Bronchial epithelial cell (primary cell): ENCODE measurements around the gene PSMD14. TPM values are rescaled to one million over a fixed set of nuclear protein-coding genes. Genes with fewer than 3 reads are reported as not detected.
A peak's percentile ranks its signal among the peaks of the same experiment; 100 is the strongest.

Source experiments
- DNase-seq: peaks from one replicate; pipeline ENCODE4 v3.0.0-alpha.2; 2010; ENCODE audit warnings: low read depth
- FAIRE-seq: peaks from 2 replicates; lab custom pipeline; 2011; peaks lifted over from hg19 to GRCh38; lab: Jason Lieb, UNC
- H3K27me3 ChIP-seq: 2 replicates; pipeline ENCODE4 v1.5.1; 2011; ENCODE audit warnings: low read length; ENCODE audit not compliant: control insufficient read depth, insufficient read depth
- H3K36me3 ChIP-seq: 2 replicates; pipeline ENCODE4 v1.5.1; 2011; ENCODE audit warnings: low read length; ENCODE audit not compliant: control insufficient read depth, insufficient read depth
- H3K4me3 ChIP-seq: 2 replicates; pipeline ENCODE4 v1.5.1; 2011; ENCODE audit warnings: mild to moderate bottlenecking, low read depth, low read length, control low read depth
- total RNA-seq: library from RNA; depleted of rRNA; stranded (reverse); fragments of >200 nt; gene quantifications from 2 replicates; pipeline ENCODE4 v1.2.1, GENCODE V29; 2014
- TF ChIP-seq, protein P1 (sequence below): IDR thresholded peaks from 2 replicates; pipeline ENCODE4 v1.5.1; 2011; ENCODE audit warnings: mild to moderate bottlenecking, moderate library complexity, low read length, control low read depth, inconsistent platforms; ENCODE audit not compliant: insufficient read depth, severe bottlenecking

The PSMD14 gene
- total RNA-seq, 1 donor from 2014 or later = 156 TPM

DNA sequence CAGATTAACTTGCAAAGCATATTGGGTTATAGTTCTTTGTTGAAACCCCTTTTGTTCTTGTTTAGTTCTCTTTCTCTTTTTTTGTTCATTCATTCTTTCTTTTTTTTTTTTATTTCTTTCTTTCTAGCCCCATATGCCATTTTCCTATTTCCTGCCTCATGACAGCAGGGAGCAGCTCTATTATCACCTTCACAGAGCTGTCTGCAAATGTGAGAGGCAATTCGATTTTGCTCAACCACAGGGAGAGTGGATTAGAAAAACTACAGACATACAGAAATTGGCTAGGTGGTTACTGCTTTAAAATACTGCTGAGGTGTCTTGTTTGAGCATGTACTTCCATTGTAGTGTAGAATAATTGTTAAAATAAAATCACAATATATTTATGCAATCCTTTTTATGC is 63.6 kb downstream of the PSMD14 start:
- no peak overlapping the region for H3K4me3 ChIP-seq
- DNase-seq (no peak), FAIRE-seq (no peak)
- H3K36me3 ChIP-seq = peaks cover 1% of the 10 kb centered on the region
- no peaks in the 10 kb centered on the region for H3K27me3 ChIP-seq
- TF ChIP-seq, protein P1, sequence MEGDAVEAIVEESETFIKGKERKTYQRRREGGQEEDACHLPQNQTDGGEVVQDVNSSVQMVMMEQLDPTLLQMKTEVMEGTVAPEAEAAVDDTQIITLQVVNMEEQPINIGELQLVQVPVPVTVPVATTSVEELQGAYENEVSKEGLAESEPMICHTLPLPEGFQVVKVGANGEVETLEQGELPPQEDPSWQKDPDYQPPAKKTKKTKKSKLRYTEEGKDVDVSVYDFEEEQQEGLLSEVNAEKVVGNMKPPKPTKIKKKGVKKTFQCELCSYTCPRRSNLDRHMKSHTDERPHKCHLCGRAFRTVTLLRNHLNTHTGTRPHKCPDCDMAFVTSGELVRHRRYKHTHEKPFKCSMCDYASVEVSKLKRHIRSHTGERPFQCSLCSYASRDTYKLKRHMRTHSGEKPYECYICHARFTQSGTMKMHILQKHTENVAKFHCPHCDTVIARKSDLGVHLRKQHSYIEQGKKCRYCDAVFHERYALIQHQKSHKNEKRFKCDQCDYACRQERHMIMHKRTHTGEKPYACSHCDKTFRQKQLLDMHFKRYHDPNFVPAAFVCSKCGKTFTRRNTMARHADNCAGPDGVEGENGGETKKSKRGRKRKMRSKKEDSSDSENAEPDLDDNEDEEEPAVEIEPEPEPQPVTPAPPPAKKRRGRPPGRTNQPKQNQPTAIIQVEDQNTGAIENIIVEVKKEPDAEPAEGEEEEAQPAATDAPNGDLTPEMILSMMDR = no peak

DNA sequence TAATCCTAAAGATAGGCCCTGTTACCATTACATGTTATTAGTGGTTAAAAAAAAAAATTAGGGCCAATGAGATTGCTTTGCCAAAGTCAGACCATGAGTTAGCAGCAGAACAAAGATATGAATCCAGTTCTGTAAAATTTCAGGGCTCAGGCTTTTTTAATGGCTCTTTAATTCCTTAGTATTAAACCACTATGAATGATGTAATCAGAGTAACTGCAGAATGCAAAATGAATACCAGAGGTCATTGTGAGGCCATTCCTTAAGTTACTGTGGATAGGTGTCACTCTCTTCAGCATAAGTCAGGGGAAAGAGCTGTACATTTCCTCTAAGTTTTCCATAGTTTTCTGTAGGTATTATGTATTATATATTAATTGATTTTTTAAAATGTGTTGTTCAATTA is 65.7 kb downstream of the PSMD14 start:
- Histone ChIP-seq H3K4me3 (no peak overlapping the region), H3K27me3 (no peaks in the 10 kb centered on the region), H3K36me3 (no peaks in the 10 kb centered on the region)
- FAIRE-seq (no peak), DNase-seq (peak; percentile 9)
- TF ChIP-seq, protein P1 = no peak

DNA sequence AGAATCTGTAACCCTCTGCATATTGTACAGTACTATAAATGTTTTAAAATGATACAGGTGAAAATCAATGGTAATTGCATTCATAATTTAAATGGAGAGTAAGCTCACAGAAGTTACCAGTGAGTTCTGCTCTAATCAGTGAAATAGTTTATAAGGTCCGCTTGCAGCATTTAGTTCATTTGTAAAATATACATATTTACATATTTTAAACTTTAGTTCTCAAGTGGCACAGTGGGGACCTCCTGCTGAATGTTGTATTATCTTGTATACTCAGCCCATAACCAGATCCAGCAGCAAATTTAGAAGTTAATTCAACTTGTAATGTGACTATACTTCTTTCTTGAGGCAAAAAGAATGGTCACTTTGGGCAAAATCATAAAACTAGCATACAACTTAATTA is 66.2 kb downstream of the PSMD14 start:
- DNase-seq (no peak), FAIRE-seq (no peak)
- H3K27me3 ChIP-seq = no peaks in the 10 kb centered on the region
- no peaks in the 10 kb centered on the region for H3K36me3 ChIP-seq
- no peak overlapping the region for H3K4me3 ChIP-seq
- TF ChIP-seq, protein P1 = no peak

DNA sequence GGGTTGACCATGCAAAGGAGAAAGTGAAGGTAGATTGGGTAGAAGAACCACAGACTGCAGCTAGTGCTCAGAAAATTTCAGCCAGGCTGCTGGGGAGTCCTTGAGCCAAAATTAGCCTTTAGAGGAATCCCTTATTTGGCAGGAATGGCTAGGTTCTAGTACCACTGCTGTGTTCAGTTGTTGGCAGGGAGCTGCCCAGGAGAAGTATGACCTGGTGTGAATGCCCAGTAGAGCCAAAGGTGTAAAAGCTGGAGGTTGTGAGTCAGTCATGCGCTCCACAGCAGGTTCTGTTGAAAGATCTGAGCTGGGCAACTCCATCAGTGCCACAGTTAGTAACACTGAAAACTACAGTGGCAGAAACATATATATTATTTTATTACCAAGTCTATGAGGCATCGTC is 71.5 kb downstream of the PSMD14 start:
- TF ChIP-seq, protein P1 = no peak
- FAIRE-seq (no peak), DNase-seq (no peak)
- Histone ChIP-seq H3K4me3 (no peak overlapping the region), H3K36me3 (no peaks in the 10 kb centered on the region), H3K27me3 (no peaks in the 10 kb centered on the region)

DNA sequence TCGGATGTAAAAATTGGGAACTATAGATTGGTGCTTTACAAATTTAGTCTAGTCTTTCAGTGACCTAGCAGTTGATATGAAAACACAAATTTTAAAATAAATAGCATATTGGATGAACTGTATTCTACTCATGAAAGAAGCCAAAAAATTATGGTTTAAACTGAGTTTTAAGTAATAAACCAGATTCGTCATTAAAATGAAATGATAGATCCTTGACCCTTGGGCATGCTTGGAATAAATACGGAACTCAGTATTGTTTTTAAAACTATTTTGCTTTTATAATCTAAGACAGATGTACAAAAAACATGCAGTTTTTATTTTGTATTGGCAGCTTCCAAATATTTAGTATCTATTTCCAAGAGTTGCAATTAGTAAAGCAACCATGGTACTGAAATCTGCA is 73.3 kb downstream of the PSMD14 start:
- H3K27me3 ChIP-seq = no peaks in the 10 kb centered on the region
- no peak for FAIRE-seq
- H3K36me3 ChIP-seq = no peaks in the 10 kb centered on the region
- no peak for DNase-seq
- no peak overlapping the region for H3K4me3 ChIP-seq
- TF ChIP-seq, protein P1 = no peak

DNA sequence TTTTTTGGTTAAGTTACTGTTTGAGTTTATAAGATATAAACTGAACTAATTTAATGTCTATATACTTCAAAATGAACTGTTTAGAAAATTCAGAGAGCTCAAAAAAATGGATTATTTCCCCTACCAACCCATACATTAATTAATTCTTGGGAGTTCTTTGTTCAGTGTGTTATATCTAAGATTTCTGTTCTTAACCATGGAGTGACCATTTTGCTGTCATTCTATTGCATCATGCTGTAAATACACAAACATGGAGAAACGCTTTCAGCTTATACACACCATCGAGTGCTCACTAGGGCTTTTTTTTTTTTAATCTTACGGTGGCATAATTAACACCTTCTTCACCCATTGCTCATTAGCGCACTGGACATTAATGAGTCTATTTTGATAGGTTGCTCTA is 74.5 kb downstream of the PSMD14 start:
- H3K27me3 ChIP-seq = no peaks in the 10 kb centered on the region
- DNase-seq (no peak), FAIRE-seq (no peak)
- no peaks in the 10 kb centered on the region for H3K36me3 ChIP-seq
- TF ChIP-seq, protein P1 = no peak
- H3K4me3 ChIP-seq = no peak overlapping the region
